ENCODE data around the gene TMEM125.

GRCh38 chr1:43270421-43271095 lies 775 bp downstream of the TMEM125 start:
- TF ChIP-seq POLR2AphosphoS5 (IDR thresholded peaks at IDR 0.05; ENCODE audit: insufficient read depth in 1 of 2, low read depth in 1 of 2) = no peak
- TF ChIP-seq CTCF (IDR thresholded peaks at IDR 0.05) = no peak
- TF ChIP-seq POLR2A (IDR thresholded peaks at IDR 0.05) = no peak
